KMS-11 (cell line): Measurements from ENCODE around the gene CACNA1E.

Source experiments
- H2AFZ ChIP-seq: fragments of 200-600 bp; sonication (generic); 2 replicates; pipeline ENCODE4 v1.6.1; 2016; ENCODE audit warnings: antibody characterized with exemption, mixed run types, low read depth
- H3K27ac ChIP-seq: fragments of 200-600 bp; sonication (generic); 2 replicates; pipeline ENCODE4 v1.6.1; 2016; ENCODE audit warnings: mild to moderate bottlenecking, mixed run types
- H3K27me3 ChIP-seq: fragments of 200-600 bp; sonication (generic); 2 replicates; pipeline ENCODE4 v1.6.1; 2017; ENCODE audit warnings: mild to moderate bottlenecking, low read depth, mixed run types, moderate library complexity; ENCODE audit not compliant: insufficient read depth
- H3K36me3 ChIP-seq: fragments of 200-600 bp; sonication (generic); 2 replicates; pipeline ENCODE4 v1.6.1; 2017; ENCODE audit warnings: mild to moderate bottlenecking, mixed run types; ENCODE audit not compliant: insufficient read depth
- H3K4me1 ChIP-seq: fragments of 200-600 bp; sonication (generic); 2 replicates; pipeline ENCODE4 v1.6.1; 2016; ENCODE audit warnings: mild to moderate bottlenecking, low read depth, mixed run types; ENCODE audit not compliant: poor library complexity, severe bottlenecking
- H3K4me2 ChIP-seq: fragments of 200-600 bp; sonication (generic); 2 replicates; pipeline ENCODE4 v1.7.0; 2016; ENCODE audit warnings: mild to moderate bottlenecking, mixed run types
- H3K4me3 ChIP-seq: fragments of 200-600 bp; sonication (generic); IDR thresholded peaks from 2 replicates; pipeline ENCODE4 v1.6.1; 2017; ENCODE audit warnings: low read depth, low read length, mixed read lengths; ENCODE audit not compliant: insufficient read depth
- H3K79me2 ChIP-seq: fragments of 200-600 bp; sonication (generic); 2 replicates; pipeline ENCODE4 v1.6.1; 2016; ENCODE audit warnings: low read depth, mixed run types; ENCODE audit not compliant: insufficient read depth
- H3K9ac ChIP-seq: fragments of 200-600 bp; sonication (generic); 2 replicates; pipeline ENCODE4 v1.6.1; 2016; ENCODE audit warnings: mild to moderate bottlenecking, mixed run types
- H4K20me1 ChIP-seq: fragments of 200-600 bp; sonication (generic); 2 replicates; pipeline ENCODE4 v1.6.1; 2016; ENCODE audit warnings: mild to moderate bottlenecking, mixed run types; ENCODE audit not compliant: insufficient read depth
- TF ChIP-seq, protein P1 (sequence below): fragments of 200-600 bp; sonication (generic); conservative IDR thresholded peaks from 2 replicates; pipeline ENCODE4 v1.6.1; 2017; ENCODE audit warnings: low read depth, mild to moderate bottlenecking, antibody characterized with exemption, low read length, moderate library complexity, mixed read lengths

Gene CACNA1E

DNA sequence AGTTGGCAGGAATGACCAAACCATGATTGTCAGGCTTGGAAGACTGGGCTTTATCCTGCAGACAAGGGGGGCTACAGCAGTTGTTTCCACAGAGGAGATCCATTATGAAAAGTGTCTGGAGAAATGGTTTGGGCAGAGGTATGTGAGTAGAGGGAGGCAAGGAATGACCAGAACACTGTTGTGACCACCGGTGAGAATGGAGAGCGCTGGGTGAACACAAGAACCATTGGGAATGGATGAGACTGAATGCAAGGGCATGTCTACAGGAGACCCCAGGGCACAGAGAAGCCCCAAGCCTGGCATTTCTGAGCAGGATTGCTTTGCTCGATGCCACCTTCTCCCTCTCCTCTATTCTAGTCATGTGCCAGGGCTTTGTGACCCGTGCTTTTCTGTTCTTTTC lies 125.1 kb downstream of the CACNA1E start:
- no peaks in the 10 kb centered on the region for H3K27me3 ChIP-seq
- H4K20me1 ChIP-seq, result no peaks in the 10 kb centered on the region
- no peaks in the 10 kb centered on the region for H3K79me2 ChIP-seq
- no peak overlapping the region for H3K4me2 ChIP-seq
- H3K4me1 ChIP-seq, result no peaks in the 10 kb centered on the region
- no peak overlapping the region for H3K4me3 ChIP-seq
- H3K9ac ChIP-seq, result no peak overlapping the region
- H3K27ac ChIP-seq, result no peak overlapping the region
- H2AFZ ChIP-seq, result no peak overlapping the region
- H3K36me3 ChIP-seq, result no peaks in the 10 kb centered on the region
- TF ChIP-seq, protein P1, sequence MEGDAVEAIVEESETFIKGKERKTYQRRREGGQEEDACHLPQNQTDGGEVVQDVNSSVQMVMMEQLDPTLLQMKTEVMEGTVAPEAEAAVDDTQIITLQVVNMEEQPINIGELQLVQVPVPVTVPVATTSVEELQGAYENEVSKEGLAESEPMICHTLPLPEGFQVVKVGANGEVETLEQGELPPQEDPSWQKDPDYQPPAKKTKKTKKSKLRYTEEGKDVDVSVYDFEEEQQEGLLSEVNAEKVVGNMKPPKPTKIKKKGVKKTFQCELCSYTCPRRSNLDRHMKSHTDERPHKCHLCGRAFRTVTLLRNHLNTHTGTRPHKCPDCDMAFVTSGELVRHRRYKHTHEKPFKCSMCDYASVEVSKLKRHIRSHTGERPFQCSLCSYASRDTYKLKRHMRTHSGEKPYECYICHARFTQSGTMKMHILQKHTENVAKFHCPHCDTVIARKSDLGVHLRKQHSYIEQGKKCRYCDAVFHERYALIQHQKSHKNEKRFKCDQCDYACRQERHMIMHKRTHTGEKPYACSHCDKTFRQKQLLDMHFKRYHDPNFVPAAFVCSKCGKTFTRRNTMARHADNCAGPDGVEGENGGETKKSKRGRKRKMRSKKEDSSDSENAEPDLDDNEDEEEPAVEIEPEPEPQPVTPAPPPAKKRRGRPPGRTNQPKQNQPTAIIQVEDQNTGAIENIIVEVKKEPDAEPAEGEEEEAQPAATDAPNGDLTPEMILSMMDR, result no peak

DNA sequence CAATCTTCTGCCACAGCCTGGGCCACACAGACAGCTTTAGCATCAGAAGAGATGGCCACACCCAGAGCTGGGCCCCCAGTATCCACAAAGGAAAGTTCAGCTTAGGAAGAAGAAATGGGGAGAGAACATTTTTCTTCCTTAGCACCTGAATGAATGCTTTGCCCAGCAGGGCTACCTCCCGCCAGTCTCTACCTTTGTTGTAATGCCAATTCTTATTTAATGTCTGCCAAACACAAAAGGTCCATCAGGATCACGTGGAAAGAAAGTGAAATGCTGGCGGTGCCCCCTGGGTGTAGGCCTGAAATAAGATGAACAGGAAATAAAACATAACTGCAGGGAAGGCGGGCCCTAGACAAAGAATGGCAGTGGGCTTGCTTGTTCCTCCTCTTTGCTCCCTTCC lies 125.6 kb downstream of the CACNA1E start:
- TF ChIP-seq, protein P1, result no peak
- no peak overlapping the region for H3K27ac ChIP-seq

DNA sequence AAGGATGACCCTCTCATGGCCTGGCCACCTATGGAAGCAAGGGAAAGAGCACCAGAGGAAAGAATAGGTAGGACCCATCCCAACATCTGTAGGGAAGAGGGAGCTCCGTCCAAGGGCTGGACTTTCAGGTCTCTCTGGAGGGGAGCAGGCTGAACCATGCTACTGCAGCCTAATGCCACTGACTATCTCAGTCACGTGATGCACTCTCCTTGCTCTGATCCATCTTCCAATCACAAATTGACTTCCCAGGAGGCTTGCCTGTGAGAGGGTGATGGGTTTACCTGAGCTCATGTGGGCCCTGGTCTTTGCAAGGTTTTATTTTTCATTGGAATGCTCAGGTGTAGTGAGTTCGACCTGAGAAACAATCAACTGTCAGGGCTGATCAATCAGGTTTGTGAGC lies 128.8 kb downstream of the CACNA1E start:
- Histone ChIP-seq H4K20me1 (no peaks in the 10 kb centered on the region), H3K79me2 (no peaks in the 10 kb centered on the region), H3K4me3 (no peak overlapping the region), H3K27ac (no peak overlapping the region), H3K4me1 (no peaks in the 10 kb centered on the region), H3K36me3 (no peaks in the 10 kb centered on the region), H3K9ac (no peak overlapping the region), H3K27me3 (no peaks in the 10 kb centered on the region; the same call in 1 of the 2 replicates), H2AFZ (no peak overlapping the region), H3K4me2 (no peak overlapping the region)
- TF ChIP-seq, protein P1, result no peak

More for the DNA sequence above, 125.6 kb downstream of the CACNA1E start:
- Histone ChIP-seq H3K9ac (no peak overlapping the region), H3K4me1 (no peaks in the 10 kb centered on the region), H3K4me3 (no peak overlapping the region), H3K27me3 (no peaks in the 10 kb centered on the region), H3K4me2 (no peak overlapping the region), H3K79me2 (no peaks in the 10 kb centered on the region), H4K20me1 (no peaks in the 10 kb centered on the region), H3K36me3 (no peaks in the 10 kb centered on the region), H2AFZ (no peak overlapping the region)

DNA sequence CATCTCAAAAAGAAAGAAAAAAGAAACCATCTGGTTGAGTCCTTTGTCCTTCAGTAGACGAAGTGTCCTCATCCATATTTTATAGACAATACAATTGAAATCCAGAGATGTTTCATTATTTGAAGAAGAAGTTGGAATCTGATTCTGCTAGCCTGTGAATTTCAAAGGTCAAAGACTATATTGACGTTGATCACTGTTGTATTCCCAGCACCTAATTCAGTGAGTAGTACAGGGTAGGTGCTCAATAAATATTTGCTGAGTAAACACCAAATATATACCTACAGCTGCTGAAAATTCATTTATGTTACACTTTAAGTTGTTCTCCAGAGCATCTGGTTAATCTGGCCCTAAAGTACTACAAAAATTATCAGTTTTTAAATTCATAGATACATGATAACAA lies 135.2 kb downstream of the CACNA1E start:
- H3K79me2 ChIP-seq, result no peaks in the 10 kb centered on the region
- H4K20me1 ChIP-seq, result no peaks in the 10 kb centered on the region
- TF ChIP-seq, protein P1, result no peak
- no peak overlapping the region for H3K4me2 ChIP-seq
- no peak overlapping the region for H2AFZ ChIP-seq
- no peak overlapping the region for H3K9ac ChIP-seq
- no peaks in the 10 kb centered on the region for H3K4me1 ChIP-seq
- no peak overlapping the region for H3K4me3 ChIP-seq
- no peaks in the 10 kb centered on the region for H3K36me3 ChIP-seq
- H3K27ac ChIP-seq, result no peak overlapping the region
- H3K27me3 ChIP-seq, result no peaks in the 10 kb centered on the region; the same call in 1 of the 2 replicates
